RWPE2 (cell line): ENCODE data around the gene ACTA1.

Experiments
- ATAC-seq: fragments of 200-7000 bp; cut with Tn5 transposase; 3 replicates; pipeline ENCODE4 v1.9.1; 2021; ENCODE audit warnings: low read depth
- DNase-seq: peaks from one replicate; pipeline ENCODE4 v3.0.0-alpha.2; 2020; ENCODE audit warnings: low spot score
- H3K27ac ChIP-seq: fragments of 450-650 bp; 2 replicates; pipeline ENCODE4 v1.5.1; 2017; ENCODE audit warnings: mild to moderate bottlenecking; ENCODE audit not compliant: poor library complexity, severe bottlenecking
- H3K27me3 ChIP-seq: fragments of 250-450 bp; sonication (Bioruptor Pico); 2 replicates; pipeline ENCODE4 v1.5.1; 2021; ENCODE audit warnings: mild to moderate bottlenecking, moderate library complexity; ENCODE audit not compliant: insufficient read depth, poor library complexity, severe bottlenecking
- H3K36me3 ChIP-seq: fragments of 250-450 bp; sonication (Bioruptor Pico); 2 replicates; pipeline ENCODE4 v1.5.1; 2020; ENCODE audit warnings: low read depth, mild to moderate bottlenecking, moderate library complexity
- H3K4me1 ChIP-seq: fragments of 250-450 bp; sonication (Bioruptor Pico); 2 replicates; pipeline ENCODE4 v1.5.1; 2021; ENCODE audit warnings: mild to moderate bottlenecking, moderate library complexity; ENCODE audit not compliant: insufficient read depth, poor library complexity, severe bottlenecking
- H3K4me3 ChIP-seq: fragments of 250-450 bp; sonication (Bioruptor Pico); 2 replicates; pipeline ENCODE4 v1.5.1; 2021; ENCODE audit warnings: mild to moderate bottlenecking, moderate library complexity; ENCODE audit not compliant: severe bottlenecking
- H3K9me3 ChIP-seq: fragments of 250-450 bp; sonication (Bioruptor Pico); 2 replicates; pipeline ENCODE4 v1.5.1; 2021; ENCODE audit warnings: mild to moderate bottlenecking, moderate library complexity; ENCODE audit not compliant: severe bottlenecking
- CTCF ChIP-seq: fragments of 450-650 bp; IDR thresholded peaks from one replicate; pipeline ENCODE4 v1.5.1; 2017; ENCODE audit warnings: mild to moderate bottlenecking, moderate library complexity; ENCODE audit not compliant: poor library complexity, severe bottlenecking

The ACTA1 gene

GRCh38 chr1:229474509-229474908 is 40.6 kb upstream of the ACTA1 start:
- TF ChIP-seq CTCF, result no peak
- no peak for DNase-seq
- no peaks in the 10 kb centered on the region for H3K4me1 ChIP-seq
- peaks cover 6% of the 10 kb centered on the region; the same call in 1 of the 2 replicates for H3K36me3 ChIP-seq
- no peaks in the 10 kb centered on the region for H3K27me3 ChIP-seq
- no peaks in the 10 kb centered on the region for H3K9me3 ChIP-seq
- H3K4me3 ChIP-seq, result no peak overlapping the region
- no peak for ATAC-seq
- H3K27ac ChIP-seq, result no peak overlapping the region

GRCh38 chr1:229471175-229471574 is 37.3 kb upstream of the ACTA1 start:
- Histone ChIP-seq H3K9me3 (no peaks in the 10 kb centered on the region), H3K27me3 (no peaks in the 10 kb centered on the region), H3K27ac (no peak overlapping the region), H3K4me1 (no peaks in the 10 kb centered on the region), H3K4me3 (no peak overlapping the region), H3K36me3 (peaks cover 13% of the 10 kb centered on the region; the same call in 1 of the 2 replicates)
- ATAC-seq, result no peak
- DNase-seq, result no peak
- TF ChIP-seq CTCF, result no peak

- Histone ChIP-seq H3K9me3 (no peaks in the 10 kb centered on the region), H3K4me1 (no peaks in the 10 kb centered on the region), H3K36me3 (peaks cover 10% of the 10 kb centered on the region; the same call in 1 of the 2 replicates), H3K4me3 (no peak overlapping the region), H3K27me3 (no peaks in the 10 kb centered on the region), H3K27ac (no peak overlapping the region)
- ATAC-seq (no peak), DNase-seq (no peak)
- TF ChIP-seq CTCF, result no peak
Observed at GRCh38 chr1:229470406-229471043, 36.6 kb upstream of the ACTA1 start.

GRCh38 chr1:229466887-229467286 is 33.0 kb upstream of the ACTA1 start:
- DNase-seq, result no peak
- Histone ChIP-seq H3K36me3 (peaks cover 12% of the 10 kb centered on the region), H3K4me1 (no peaks in the 10 kb centered on the region), H3K27me3 (no peaks in the 10 kb centered on the region), H3K4me3 (no peak overlapping the region), H3K27ac (no peak overlapping the region), H3K9me3 (no peaks in the 10 kb centered on the region)
- no peak for ATAC-seq
- TF ChIP-seq CTCF, result no peak

- no peaks in the 10 kb centered on the region for H3K9me3 ChIP-seq
- DNase-seq (no peak), ATAC-seq (no peak)
- H3K27me3 ChIP-seq, result no peaks in the 10 kb centered on the region
- no peak for TF ChIP-seq CTCF
- H3K4me1 ChIP-seq, result no peaks in the 10 kb centered on the region
- peaks cover 19% of the 10 kb centered on the region for H3K36me3 ChIP-seq
- H3K4me3 ChIP-seq, result no peak overlapping the region
- H3K27ac ChIP-seq, result no peak overlapping the region
Observed at GRCh38 chr1:229464672-229465071, 30.8 kb upstream of the ACTA1 start.
